GM23338 (cell line): Measurements from ENCODE around the gene REPS1.

Experiments used
- CREB1 ChIP-seq: fragments of 250-450 bp; sonication (Bioruptor Pico); IDR thresholded peaks from 2 replicates; pipeline ENCODE4 v1.5.0; 2020; ENCODE audit warnings: low read depth, mild to moderate bottlenecking, moderate library complexity
- EZH2 ChIP-seq: fragments of 200-600 bp; sonication (generic); IDR thresholded peaks from one replicate; pipeline ENCODE4 v1.8.0; 2017; ENCODE audit warnings: antibody characterized with exemption, mild to moderate bottlenecking, low read depth; ENCODE audit not compliant: unreplicated experiment
- EZH2phosphoT487 ChIP-seq: fragments of 200-600 bp; sonication (generic); IDR thresholded peaks from one replicate; pipeline ENCODE4 v1.8.1; 2018; ENCODE audit warnings: antibody characterized with exemption; ENCODE audit not compliant: unreplicated experiment
- JUNB ChIP-seq: IDR thresholded peaks from one replicate; pipeline ENCODE4 v1.6.1; 2016; ENCODE audit warnings: antibody characterized with exemption; ENCODE audit not compliant: unreplicated experiment
- NANOG ChIP-seq: IDR thresholded peaks from 2 replicates; pipeline ENCODE4 v1.6.1; 2016; ENCODE audit warnings: antibody characterized with exemption, borderline replicate concordance
- POLR2AphosphoS5 ChIP-seq: IDR thresholded peaks from 2 replicates; pipeline ENCODE4 v1.6.1; 2016; ENCODE audit warnings: antibody characterized with exemption, low read depth
- STAT1 ChIP-seq: IDR thresholded peaks from one replicate; pipeline ENCODE4 v1.6.1; 2016; ENCODE audit warnings: antibody characterized with exemption; ENCODE audit not compliant: unreplicated experiment
- ZNF114 ChIP-seq: fragments of 250-450 bp; sonication (Bioruptor Pico); IDR thresholded peaks from 2 replicates; pipeline ENCODE4 v1.5.0; 2020; ENCODE audit warnings: mild to moderate bottlenecking, moderate library complexity
- ZNF331 ChIP-seq: fragments of 250-450 bp; sonication (Bioruptor Pico); IDR thresholded peaks from 2 replicates; pipeline ENCODE4 v1.5.0; 2020; ENCODE audit warnings: low read depth, mild to moderate bottlenecking, moderate library complexity
- TF ChIP-seq, protein P1 (sequence below), 2 experiments: fragments of 200-600 bp in 1 of 2; sonication (generic) in 1 of 2; conservative IDR thresholded peaks; 2 replicates each; pipeline versions ENCODE4 v1.5.1 to v1.6.1; 2016 to 2017; ENCODE audit warnings: antibody characterized with exemption in 2 of 2, low read depth in 2 of 2, mild to moderate bottlenecking in 2 of 2, moderate library complexity in 1 of 2

DNA sequence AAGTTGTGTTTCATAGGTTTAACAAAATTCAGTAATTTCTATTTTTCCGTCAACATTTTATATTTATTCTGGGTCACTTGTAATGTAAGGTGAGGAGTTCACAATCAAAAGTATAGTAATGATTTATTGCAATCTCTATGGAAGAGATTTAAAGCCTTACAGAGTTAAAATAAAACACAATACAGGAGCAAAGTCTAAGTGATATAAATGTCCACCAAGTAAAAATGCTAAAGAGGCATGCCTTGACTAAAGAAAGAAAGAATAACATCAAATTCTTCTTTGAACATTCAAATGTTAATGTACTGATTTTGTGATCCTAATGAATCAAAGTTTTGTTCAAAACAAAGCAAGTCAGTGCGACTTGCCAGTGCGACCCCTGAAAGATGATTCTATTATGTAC lies 61.5 kb downstream of the REPS1 start:
- no peak for TF ChIP-seq NANOG
- TF ChIP-seq, protein P1, sequence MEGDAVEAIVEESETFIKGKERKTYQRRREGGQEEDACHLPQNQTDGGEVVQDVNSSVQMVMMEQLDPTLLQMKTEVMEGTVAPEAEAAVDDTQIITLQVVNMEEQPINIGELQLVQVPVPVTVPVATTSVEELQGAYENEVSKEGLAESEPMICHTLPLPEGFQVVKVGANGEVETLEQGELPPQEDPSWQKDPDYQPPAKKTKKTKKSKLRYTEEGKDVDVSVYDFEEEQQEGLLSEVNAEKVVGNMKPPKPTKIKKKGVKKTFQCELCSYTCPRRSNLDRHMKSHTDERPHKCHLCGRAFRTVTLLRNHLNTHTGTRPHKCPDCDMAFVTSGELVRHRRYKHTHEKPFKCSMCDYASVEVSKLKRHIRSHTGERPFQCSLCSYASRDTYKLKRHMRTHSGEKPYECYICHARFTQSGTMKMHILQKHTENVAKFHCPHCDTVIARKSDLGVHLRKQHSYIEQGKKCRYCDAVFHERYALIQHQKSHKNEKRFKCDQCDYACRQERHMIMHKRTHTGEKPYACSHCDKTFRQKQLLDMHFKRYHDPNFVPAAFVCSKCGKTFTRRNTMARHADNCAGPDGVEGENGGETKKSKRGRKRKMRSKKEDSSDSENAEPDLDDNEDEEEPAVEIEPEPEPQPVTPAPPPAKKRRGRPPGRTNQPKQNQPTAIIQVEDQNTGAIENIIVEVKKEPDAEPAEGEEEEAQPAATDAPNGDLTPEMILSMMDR (conservative IDR thresholded peaks at IDR 0.05; ENCODE audit: low read depth in 2 of 2): no peak
- TF ChIP-seq ZNF331: no peak
- no peak for TF ChIP-seq POLR2AphosphoS5
- no peak for TF ChIP-seq CREB1
- TF ChIP-seq JUNB: no peak
- TF ChIP-seq EZH2: no peak
- TF ChIP-seq ZNF114 (CRISPR knock-in tag): no peak
- no peak for TF ChIP-seq EZH2phosphoT487
- TF ChIP-seq STAT1: no peak
